Activated gamma-delta T cell (primary cell): ENCODE results near the gene MPL.

Experiments used
- DNase-seq: peaks from one replicate; lab custom pipeline; 2025; lab: John Stamatoyannopoulos, UW

MPL gene

GRCh38 chr1:43325381-43325780, 12.2 kb upstream of the MPL start:
- DNase-seq = no peak

GRCh38 chr1:43327549-43328292, 9.9 kb upstream of the MPL start:
- no peak for DNase-seq

GRCh38 chr1:43329995-43330751, 7.4 kb upstream of the MPL start:
- DNase-seq = no peak

GRCh38 chr1:43331688-43332087, 5.9 kb upstream of the MPL start:
- DNase-seq = no peak

GRCh38 chr1:43334453-43335205, 3.0 kb upstream of the MPL start:
- no peak for DNase-seq

- no peak for DNase-seq
Observed at GRCh38 chr1:43338001-43338400, 383 bp downstream of the MPL start.

GRCh38 chr1:43339584-43340232, 2.1 kb downstream of the MPL start:
- no peak for DNase-seq

- no peak for DNase-seq
Observed at GRCh38 chr1:43340559-43340958, 2.9 kb downstream of the MPL start.

- no peak for DNase-seq
Observed at GRCh38 chr1:43344267-43344850, 6.7 kb downstream of the MPL start.

- DNase-seq = no peak
Observed at GRCh38 chr1:43345120-43345519, 7.5 kb downstream of the MPL start.

GRCh38 chr1:43346636-43347035, 9.0 kb downstream of the MPL start:
- no peak for DNase-seq

GRCh38 chr1:43348343-43348808, 10.8 kb downstream of the MPL start:
- no peak for DNase-seq

GRCh38 chr1:43348809-43349593, 11.4 kb downstream of the MPL start:
- peak; percentile 42 for DNase-seq

GRCh38 chr1:43349594-43350306, 12.1 kb downstream of the MPL start:
- DNase-seq = no peak

GRCh38 chr1:43350976-43351375, 13.4 kb downstream of the MPL start:
- no peak for DNase-seq

GRCh38 chr1:43351421-43352350, 14.1 kb downstream of the MPL start:
- DNase-seq = no peak

GRCh38 chr1:43352351-43352705, 14.7 kb downstream of the MPL start:
- DNase-seq = no peak

GRCh38 chr1:43352881-43353280, 15.3 kb downstream of the MPL start:
- no peak for DNase-seq

GRCh38 chr1:43354471-43354870, 16.9 kb downstream of the MPL start:
- DNase-seq = no peak
